Measurements from ENCODE around the gene PIP5K1B.

The PIP5K1B gene

GRCh38 chr9:69023650-69024049, 318.6 kb downstream of the PIP5K1B start:
- TF ChIP-seq CTCF (IDR thresholded peaks at IDR 0.05; ENCODE audit: unreplicated experiment in 3 of 3) = no peak
- Mint-ChIP-seq H3K9me3 (no peaks in the 10 kb centered on the region), H3K4me1 (no peaks in the 10 kb centered on the region), H3K36me3 (ENCODE audit: low read depth) (no peaks in the 10 kb centered on the region), H3K27ac (no peak overlapping the region), H3K27me3 (ENCODE audit: low read depth) (peaks cover 8% of the 10 kb centered on the region), H3K4me3 (peak overlapping the region in 2 of 3 experiments; percentile 2 to 3)

- TF ChIP-seq CTCF (IDR thresholded peaks at IDR 0.05; ENCODE audit: unreplicated experiment in 3 of 3) = peak; percentile 74 to 81 (median 75)
- Mint-ChIP-seq H3K4me1 (no peaks in the 10 kb centered on the region), H3K27ac (no peak overlapping the region), H3K4me3 (no peak overlapping the region), H3K27me3 (ENCODE audit: low read depth) (peaks cover 9% of the 10 kb centered on the region), H3K9me3 (peaks cover 5% of the 10 kb centered on the region), H3K36me3 (ENCODE audit: low read depth) (no peaks in the 10 kb centered on the region)
Measured at GRCh38 chr9:69027355-69028097, 322.5 kb downstream of the PIP5K1B start.

GRCh38 chr9:69028754-69029153, 323.7 kb downstream of the PIP5K1B start:
- H3K27ac Mint-ChIP-seq = no peak overlapping the region
- H3K36me3 Mint-ChIP-seq (ENCODE audit: low read depth) = no peaks in the 10 kb centered on the region
- H3K4me3 Mint-ChIP-seq = no peak overlapping the region
- no peak for TF ChIP-seq CTCF (IDR thresholded peaks at IDR 0.05; ENCODE audit: unreplicated experiment in 3 of 3)
- H3K9me3 Mint-ChIP-seq = peaks cover 5% of the 10 kb centered on the region
- no peaks in the 10 kb centered on the region for H3K4me1 Mint-ChIP-seq
- peaks cover 9% of the 10 kb centered on the region for H3K27me3 Mint-ChIP-seq (ENCODE audit: low read depth)

GRCh38 chr9:69029535-69029934, 324.5 kb downstream of the PIP5K1B start:
- Mint-ChIP-seq H3K4me1 (no peaks in the 10 kb centered on the region), H3K36me3 (ENCODE audit: low read depth) (no peaks in the 10 kb centered on the region), H3K9me3 (peaks cover 5% of the 10 kb centered on the region), H3K4me3 (no peak overlapping the region), H3K27me3 (ENCODE audit: low read depth) (peaks cover 9% of the 10 kb centered on the region), H3K27ac (peak overlapping the region in 1 of 3 experiments; percentile 19)
- no peak for TF ChIP-seq CTCF (IDR thresholded peaks at IDR 0.05; ENCODE audit: unreplicated experiment in 3 of 3)

GRCh38 chr9:69030851-69031645, 326.0 kb downstream of the PIP5K1B start:
- peaks cover 1% of the 10 kb centered on the region for H3K4me1 Mint-ChIP-seq
- no peak overlapping the region for H3K4me3 Mint-ChIP-seq
- H3K27ac Mint-ChIP-seq = no peak overlapping the region
- peaks cover 4% of the 10 kb centered on the region for H3K27me3 Mint-ChIP-seq (ENCODE audit: low read depth)
- H3K9me3 Mint-ChIP-seq = peaks cover 5% of the 10 kb centered on the region
- no peaks in the 10 kb centered on the region for H3K36me3 Mint-ChIP-seq (ENCODE audit: low read depth)
- no peak for TF ChIP-seq CTCF (IDR thresholded peaks at IDR 0.05; ENCODE audit: unreplicated experiment in 3 of 3)
